WI38 (cell line): ENCODE data around the gene TNMD.
A peak's percentile ranks its signal among the peaks of the same experiment; 100 is the strongest.

Experiments used
- H3K4me3 ChIP-seq: 2 replicates; pipeline ENCODE4 v1.5.1; 2011; ENCODE audit warnings: low read depth, mild to moderate bottlenecking, control low read depth, low read length
- TF ChIP-seq, protein P1 (sequence below): IDR thresholded peaks from 2 replicates; pipeline ENCODE4 v1.5.1; 2012; ENCODE audit warnings: low read depth, mild to moderate bottlenecking, control low read depth, low read length

Gene TNMD

GRCh38 chrX:100643212-100643611 is 58.5 kb downstream of the TNMD start:
- TF ChIP-seq, protein P1, sequence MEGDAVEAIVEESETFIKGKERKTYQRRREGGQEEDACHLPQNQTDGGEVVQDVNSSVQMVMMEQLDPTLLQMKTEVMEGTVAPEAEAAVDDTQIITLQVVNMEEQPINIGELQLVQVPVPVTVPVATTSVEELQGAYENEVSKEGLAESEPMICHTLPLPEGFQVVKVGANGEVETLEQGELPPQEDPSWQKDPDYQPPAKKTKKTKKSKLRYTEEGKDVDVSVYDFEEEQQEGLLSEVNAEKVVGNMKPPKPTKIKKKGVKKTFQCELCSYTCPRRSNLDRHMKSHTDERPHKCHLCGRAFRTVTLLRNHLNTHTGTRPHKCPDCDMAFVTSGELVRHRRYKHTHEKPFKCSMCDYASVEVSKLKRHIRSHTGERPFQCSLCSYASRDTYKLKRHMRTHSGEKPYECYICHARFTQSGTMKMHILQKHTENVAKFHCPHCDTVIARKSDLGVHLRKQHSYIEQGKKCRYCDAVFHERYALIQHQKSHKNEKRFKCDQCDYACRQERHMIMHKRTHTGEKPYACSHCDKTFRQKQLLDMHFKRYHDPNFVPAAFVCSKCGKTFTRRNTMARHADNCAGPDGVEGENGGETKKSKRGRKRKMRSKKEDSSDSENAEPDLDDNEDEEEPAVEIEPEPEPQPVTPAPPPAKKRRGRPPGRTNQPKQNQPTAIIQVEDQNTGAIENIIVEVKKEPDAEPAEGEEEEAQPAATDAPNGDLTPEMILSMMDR: no peak
- no peak overlapping the region for H3K4me3 ChIP-seq

DNA sequence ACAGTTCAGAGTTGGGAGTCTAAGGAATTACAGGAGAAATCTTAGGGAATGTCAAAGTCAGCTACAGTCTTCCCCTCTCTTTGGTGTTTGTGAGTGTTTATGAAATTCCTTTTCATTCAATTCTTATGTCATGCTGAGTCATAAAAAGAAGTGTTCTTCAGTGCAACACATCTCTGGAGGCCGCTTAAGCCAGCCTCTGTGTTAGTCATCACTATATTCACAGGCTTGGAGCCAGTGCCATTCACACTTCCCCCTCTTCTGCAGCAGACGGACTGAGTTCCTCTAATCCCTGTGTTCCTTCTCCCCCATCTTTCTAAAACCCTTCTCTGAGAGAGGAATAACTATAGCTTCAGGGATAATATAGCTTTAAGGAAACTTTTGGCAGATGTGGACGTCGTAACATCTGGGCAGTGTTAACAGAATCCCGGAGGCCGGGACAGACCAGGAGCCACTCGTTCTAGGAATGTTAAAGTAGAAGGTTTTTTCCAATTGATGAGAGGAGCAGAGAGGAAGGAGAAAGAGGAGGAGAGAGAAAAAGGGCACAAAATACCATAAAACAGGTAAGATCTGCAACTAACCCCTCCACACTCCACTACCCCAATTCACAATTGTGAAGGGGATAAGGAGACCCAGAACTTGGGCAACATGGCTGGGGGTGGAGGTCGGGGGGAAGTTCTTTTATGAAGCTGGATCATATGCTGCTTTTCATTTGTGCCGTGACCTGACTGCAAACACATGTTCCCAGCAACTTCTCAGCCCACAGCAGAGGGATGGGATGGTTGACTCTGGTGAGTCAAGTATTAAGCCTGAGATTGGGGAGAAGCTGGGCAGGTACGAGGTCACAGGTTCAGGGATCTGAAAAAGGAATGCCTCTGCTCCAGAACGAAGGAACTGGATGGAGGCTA is 59.5 kb downstream of the TNMD start, which contains the start of gene SRPX2:
TSS of gene SRPX2 (plus strand) at position 244 of the 905 bp plus-strand sequence. CDS start 2,124 bp downstream, outside the sequence.
- TF ChIP-seq, protein P1: no peak

DNA sequence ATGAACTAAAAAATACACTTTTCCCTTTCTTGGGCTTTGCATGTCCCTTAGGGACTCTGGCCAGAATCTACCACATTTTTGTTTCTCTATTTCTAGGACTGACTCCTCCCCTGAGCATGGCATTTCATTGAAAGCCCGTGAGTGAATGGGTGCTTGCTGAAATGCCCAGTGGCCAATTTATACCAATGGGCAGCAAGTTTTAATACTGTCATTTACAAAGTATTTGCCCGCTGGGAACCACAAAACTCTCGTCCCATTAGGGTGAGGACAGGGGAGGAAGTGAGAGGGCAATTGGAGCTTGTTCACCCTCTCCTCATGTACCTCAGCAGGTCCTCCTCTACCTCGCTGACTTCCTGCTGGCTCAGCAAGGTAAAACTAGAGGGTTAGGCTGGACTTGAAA is 60.4 kb downstream of the TNMD start:
- H3K4me3 ChIP-seq: peak overlapping the region; percentile 59
- TF ChIP-seq, protein P1: no peak

More for the DNA sequence above, 59.5 kb downstream of the TNMD start, which contains the start of gene SRPX2:
- H3K4me3 ChIP-seq: peak within 1 kb of the TSS; percentile 59

DNA sequence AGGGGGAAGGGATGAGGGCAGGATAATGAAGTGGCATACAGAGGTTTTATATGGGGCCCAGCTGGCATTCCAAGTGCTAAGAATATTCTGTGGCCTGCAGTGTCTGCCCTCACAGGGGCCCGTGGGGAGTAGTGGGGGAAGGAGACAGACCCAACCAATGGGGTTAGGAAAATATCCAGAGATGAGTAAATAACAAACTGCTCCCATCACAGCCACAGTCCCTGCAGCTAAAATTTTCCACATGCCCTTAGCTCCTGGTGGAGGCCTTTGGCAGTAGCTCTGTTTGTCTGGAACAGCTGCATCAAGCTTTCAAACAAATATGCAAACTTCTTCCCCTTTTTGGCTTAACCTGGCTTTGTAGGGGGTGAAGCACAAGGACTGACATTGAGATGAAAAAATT is 62.4 kb downstream of the TNMD start:
- TF ChIP-seq, protein P1: no peak
- no peak overlapping the region for H3K4me3 ChIP-seq

- TF ChIP-seq, protein P1: no peak
- H3K4me3 ChIP-seq: no peak overlapping the region
Observed at GRCh38 chrX:100647739-100648138, 63.0 kb downstream of the TNMD start.

- TF ChIP-seq, protein P1: no peak
- peak overlapping the region; percentile 25; the same call in 1 of the 2 replicates for H3K4me3 ChIP-seq
Observed at GRCh38 chrX:100648458-100649417, 64.0 kb downstream of the TNMD start.
